GM12878 (cell line): ENCODE measurements around the gene TTC23L. TPM values are rescaled to one million over a fixed set of nuclear protein-coding genes. Genes with fewer than 3 reads are reported as not detected.

ENCODE experiments used
- BCL11A ChIP-seq: IDR thresholded peaks from 2 replicates; pipeline ENCODE4 v1.6.1; 2011; ENCODE audit warnings: low read depth, low read length
- BRCA1 ChIP-seq: IDR thresholded peaks from 2 replicates; pipeline ENCODE4 v1.6.1; 2011; ENCODE audit warnings: low read depth, low read length, improper control_type of control experiment
- CBX3 ChIP-seq: fragments of 200-600 bp; sonication (generic); IDR thresholded peaks from 2 replicates; pipeline ENCODE4 v1.6.1; 2016; ENCODE audit warnings: low read depth, borderline replicate concordance
- CHD4 ChIP-seq: fragments of 200-600 bp; sonication (generic); IDR thresholded peaks from 2 replicates; pipeline ENCODE4 v1.6.1; 2016; ENCODE audit warnings: mild to moderate bottlenecking
- CTCF ChIP-seq, 3 experiments: IDR thresholded peaks in 2 of 3; conservative IDR thresholded peaks in 1 of 3; 2 replicates each; pipeline ENCODE4 v1.5.1; 2011; ENCODE audit warnings: low read depth in 3 of 3, low read length in 3 of 3, mild to moderate bottlenecking in 3 of 3, control low read depth in 2 of 3, moderate library complexity in 2 of 3, inconsistent platforms in 1 of 3, mixed read lengths in 1 of 3; ENCODE audit not compliant: control insufficient read depth in 2 of 3, insufficient read depth in 1 of 3; ENCODE audit errors: extremely low read depth in 1 of 3
- FOS ChIP-seq: IDR thresholded peaks from 3 replicates; pipeline ENCODE4 v1.6.1; 2011; ENCODE audit warnings: borderline replicate concordance; ENCODE audit not compliant: insufficient read length; ENCODE audit errors: extremely low read depth
- IKZF2 ChIP-seq, 2 experiments: fragments of 450-650 bp; IDR thresholded peaks; 2 replicates each; pipeline ENCODE4 v1.6.1; 2017; ENCODE audit warnings: mild to moderate bottlenecking in 2 of 2, moderate library complexity in 2 of 2
- IRF4 ChIP-seq: IDR thresholded peaks from 2 replicates; pipeline ENCODE4 v1.6.1; 2011; ENCODE audit warnings: low read depth, low read length
- KLF5 ChIP-seq: fragments of 450-650 bp; IDR thresholded peaks from 2 replicates; pipeline ENCODE4 v1.6.1; 2014; ENCODE audit warnings: mild to moderate bottlenecking; ENCODE audit not compliant: partially characterized antibody
- MEF2B ChIP-seq: fragments of 450-650 bp; IDR thresholded peaks from 2 replicates; pipeline ENCODE4 v1.6.1; 2018; ENCODE audit warnings: mild to moderate bottlenecking, moderate library complexity; ENCODE audit not compliant: partially characterized antibody, poor library complexity, severe bottlenecking
- NBN ChIP-seq: fragments of 450-650 bp; IDR thresholded peaks from 2 replicates; pipeline ENCODE4 v1.6.1; 2016
- PBX3 ChIP-seq: IDR thresholded peaks from 2 replicates; pipeline ENCODE4 v1.6.1; 2011; ENCODE audit warnings: mild to moderate bottlenecking, low read depth, low read length, moderate library complexity; ENCODE audit not compliant: insufficient replicate concordance
- POU2F2 ChIP-seq: IDR thresholded peaks from 3 replicates; pipeline ENCODE4 v1.6.1; 2011; ENCODE audit warnings: low read depth, mild to moderate bottlenecking, low read length, borderline replicate concordance
- RAD51 ChIP-seq: fragments of 450-650 bp; IDR thresholded peaks from 2 replicates; pipeline ENCODE4 v1.6.1; 2016; ENCODE audit warnings: moderate library complexity, mild to moderate bottlenecking, inconsistent platforms
- RB1 ChIP-seq: fragments of 450-650 bp; formaldehyde crosslinking; IDR thresholded peaks from 2 replicates; pipeline ENCODE4 v1.6.1; 2017; ENCODE audit warnings: mild to moderate bottlenecking, borderline replicate concordance
- RELA ChIP-seq: fragments of 450-650 bp; IDR thresholded peaks from 2 replicates; pipeline ENCODE4 v1.8.0; 2014; ENCODE audit warnings: borderline replicate concordance; ENCODE audit not compliant: partially characterized antibody
- RFX5 ChIP-seq: IDR thresholded peaks from 2 replicates; pipeline ENCODE4 v1.6.1; 2011; ENCODE audit warnings: low read depth, low read length, improper control_type of control experiment
- SKIL ChIP-seq: fragments of 450-650 bp; IDR thresholded peaks from 2 replicates; pipeline ENCODE4 v1.6.1; 2017; ENCODE audit warnings: mild to moderate bottlenecking, low read depth, inconsistent platforms; ENCODE audit not compliant: poor library complexity, severe bottlenecking
- SUPT20H ChIP-seq: IDR thresholded peaks from 2 replicates; pipeline ENCODE4 v1.6.1; 2011; ENCODE audit warnings: low read depth, mild to moderate bottlenecking, low read length, moderate library complexity, borderline replicate concordance; ENCODE audit not compliant: control insufficient read depth
- TARDBP ChIP-seq: IDR thresholded peaks from 2 replicates; pipeline ENCODE4 v1.6.1; 2016; ENCODE audit warnings: borderline replicate concordance
- WRNIP1 ChIP-seq: IDR thresholded peaks from 2 replicates; pipeline ENCODE4 v1.6.1; 2011; ENCODE audit warnings: low read depth, low read length, improper control_type of control experiment, borderline replicate concordance
- ZBTB33 ChIP-seq: fragments of 450-650 bp; IDR thresholded peaks from 2 replicates; pipeline ENCODE4 v1.6.1; 2017; ENCODE audit warnings: mild to moderate bottlenecking
- polyA plus RNA-seq, 11 experiments: library from polyadenylated mRNA; depleted of rRNA in 4 of 11; unstranded in 6 of 11; stranded (reverse) in 5 of 11; fragments of >200 nt; fragmentation: Nextera tagmentation in 4 of 11; fragmentation: Illumina TruSeq in 1 of 11; extraction: Ambion mirVana in 4 of 11; extraction: Trizol in 1 of 11; gene quantifications; 1 replicate in 1 of 11; 2 replicates in 10 of 11; pipeline versions ENCODE4 v1.2.1 to v1.2.3, GENCODE V29; 2011 to 2016; ENCODE audit warnings: inconsistent platforms in 2 of 11, missing spikeins in 2 of 11, low read depth in 1 of 11
- total RNA-seq, 4 experiments: library from RNA; depleted of rRNA in 3 of 4; stranded (reverse); fragments of >200 nt in 3 of 4; fragmentation: Illumina TruSeq in 1 of 4; extraction: Trizol in 1 of 4; gene quantifications; 2 replicates each; pipeline versions ENCODE4 v1.2.1 to v1.2.3, GENCODE V29; 2013 to 2021

Gene TTC23L
- total and polyA plus RNA-seq, 10 of the 15 experiments (the other 5 are each of a cell fraction or from before 2014, with no cell fraction given): 0.09 to 0.34 TPM; not detected in 8

GRCh38 chr5:34929720-34930461, 90.9 kb downstream of the TTC23L start (continued):
- TF ChIP-seq CTCF (IDR thresholded peaks at IDR 0.05 in 2 of 3, conservative IDR thresholded peaks at IDR 0.05 in 1 of 3; ENCODE audit: control insufficient read depth in 2 of 3, extremely low read depth in 1 of 3, insufficient read depth in 1 of 3, low read depth in 3 of 3, low read length in 3 of 3) (no peak), BRCA1 (no peak), RELA (no peak), KLF5 (no peak), WRNIP1 (no peak), PBX3 (no peak), CHD4 (no peak), ZBTB33 (no peak), TARDBP (no peak), IRF4 (no peak), RFX5 (no peak), POU2F2 (peak; percentile 21; the same call in 1 of the 3 replicates), MEF2B (no peak), RB1 (no peak), SKIL (no peak), SUPT20H (no peak), IKZF2 (IDR thresholded peaks at IDR 0.05) (peak; percentile 26 to 28; a peak in 3 of 4 replicates), RAD51 (no peak), FOS (no peak), CBX3 (no peak), NBN (0 out of 2 replicates have a peak, but pooled peaks have one; percentile 45), BCL11A (no peak)
